OCI-LY3 (cell line): ENCODE results near the gene TMEM72.

Experiments used
- EZH2phosphoT487 ChIP-seq: fragments of 200-600 bp; shearing (Covaris generic); IDR thresholded peaks from 2 replicates; pipeline ENCODE4 v1.6.1; 2018; ENCODE audit warnings: antibody characterized with exemption, mixed run types, low read depth
- TF ChIP-seq, protein P1 (sequence below): fragments of 200-600, 300-600 bp; sonication (generic); IDR thresholded peaks from 2 replicates; pipeline ENCODE4 v1.5.1; 2014; ENCODE audit warnings: antibody characterized with exemption, low read length, low read depth

DNA sequence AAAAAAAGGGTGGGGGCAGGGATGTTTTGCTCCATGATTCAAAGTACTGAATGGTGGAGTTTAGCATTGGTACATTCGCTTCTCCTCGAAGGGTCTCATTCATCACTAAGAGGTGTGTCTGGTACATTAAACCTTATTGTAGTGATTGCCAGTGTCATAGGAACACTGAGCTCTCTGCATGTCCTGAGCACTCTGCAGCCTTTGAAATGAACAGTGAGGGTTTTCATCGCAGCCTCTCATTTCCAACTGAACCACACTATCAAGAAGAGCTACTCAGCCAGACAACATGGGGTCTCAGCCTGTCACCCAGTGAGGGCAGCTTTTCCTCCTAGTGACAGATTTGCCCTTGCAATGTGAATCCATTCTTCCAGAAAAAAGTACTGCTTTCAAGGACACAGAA is 75.0 kb downstream of the TMEM72 start:
- TF ChIP-seq, protein P1, sequence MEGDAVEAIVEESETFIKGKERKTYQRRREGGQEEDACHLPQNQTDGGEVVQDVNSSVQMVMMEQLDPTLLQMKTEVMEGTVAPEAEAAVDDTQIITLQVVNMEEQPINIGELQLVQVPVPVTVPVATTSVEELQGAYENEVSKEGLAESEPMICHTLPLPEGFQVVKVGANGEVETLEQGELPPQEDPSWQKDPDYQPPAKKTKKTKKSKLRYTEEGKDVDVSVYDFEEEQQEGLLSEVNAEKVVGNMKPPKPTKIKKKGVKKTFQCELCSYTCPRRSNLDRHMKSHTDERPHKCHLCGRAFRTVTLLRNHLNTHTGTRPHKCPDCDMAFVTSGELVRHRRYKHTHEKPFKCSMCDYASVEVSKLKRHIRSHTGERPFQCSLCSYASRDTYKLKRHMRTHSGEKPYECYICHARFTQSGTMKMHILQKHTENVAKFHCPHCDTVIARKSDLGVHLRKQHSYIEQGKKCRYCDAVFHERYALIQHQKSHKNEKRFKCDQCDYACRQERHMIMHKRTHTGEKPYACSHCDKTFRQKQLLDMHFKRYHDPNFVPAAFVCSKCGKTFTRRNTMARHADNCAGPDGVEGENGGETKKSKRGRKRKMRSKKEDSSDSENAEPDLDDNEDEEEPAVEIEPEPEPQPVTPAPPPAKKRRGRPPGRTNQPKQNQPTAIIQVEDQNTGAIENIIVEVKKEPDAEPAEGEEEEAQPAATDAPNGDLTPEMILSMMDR = no peak
- TF ChIP-seq EZH2phosphoT487 = no peak
